Stomach (tissue), 9 donors: ENCODE results near the gene UNC79. TPM values are rescaled to one million over a fixed set of nuclear protein-coding genes. Genes with fewer than 3 reads are reported as not detected.

ENCODE experiments used
- DNase-seq, 2 donors: peaks; one replicate each; pipeline versions ENCODE4 v3.0.0 to v3.0.0-alpha.2; 2013 to 2019
- H3K27ac ChIP-seq, 5 donors: fragments of 200-600 bp in 4 of 5; sonication (generic) in 4 of 5; one replicate each; pipeline ENCODE4 v1.5.1; 2013 to 2019; ENCODE audit warnings: mild to moderate bottlenecking in 1 of 5, moderate library complexity in 1 of 5
- H3K27me3 ChIP-seq, 3 donors: fragments of 200-600 bp; sonication (generic); one replicate each; pipeline ENCODE4 v1.5.1; 2017 to 2019; ENCODE audit warnings: mixed run types in 1 of 3
- H3K36me3 ChIP-seq, 4 donors: fragments of 200-600 bp; sonication (generic); 1 replicate in 3 of 4; 2 replicates in 1 of 4; pipeline ENCODE4 v1.5.1; 2016 to 2019
- H3K4me1 ChIP-seq, 4 donors: fragments of 200-600 bp; sonication (generic); one replicate each; pipeline ENCODE4 v1.5.1; 2016 to 2019
- H3K4me3 ChIP-seq, 4 donors: fragments of 200-600 bp; sonication (generic) in 3 of 4; one replicate each; pipeline ENCODE4 v1.5.1; 2016 to 2019; ENCODE audit warnings: mild to moderate bottlenecking in 1 of 4
- H3K9me3 ChIP-seq, 4 donors: fragments of 200-600 bp; sonication (generic); one replicate each; pipeline ENCODE4 v1.5.1; 2016 to 2019
- CTCF ChIP-seq, 7 experiments: fragments of 450-650 bp in 4 of 7; fragments of 200-600 bp in 3 of 7; sonication (generic) in 3 of 7; IDR thresholded peaks; one replicate each; pipeline ENCODE4 v1.5.1; 2016 to 2019; ENCODE audit warnings: antibody characterized with exemption in 7 of 7, control low read depth in 2 of 7, mild to moderate bottlenecking in 1 of 7
- EP300 ChIP-seq: sonication (generic); formaldehyde crosslinking; IDR thresholded peaks from one replicate; pipeline ENCODE4 v1.6.1; 2017; ENCODE audit warnings: antibody characterized with exemption
- POLR2A ChIP-seq, 4 donors: fragments of 450-650 bp; IDR thresholded peaks; one replicate each; pipeline ENCODE4 v1.6.1; 2016; ENCODE audit warnings: antibody characterized with exemption in 4 of 4, control low read depth in 2 of 4, mild to moderate bottlenecking in 1 of 4, moderate library complexity in 1 of 4
- POLR2AphosphoS5 ChIP-seq, 3 donors: sonication (generic); formaldehyde crosslinking; IDR thresholded peaks; one replicate each; pipeline ENCODE4 v1.6.1; 2016; ENCODE audit warnings: antibody characterized with exemption in 3 of 3
- WGBS, 5 donors: extraction: QIAGEN DNeasy Blood & Tissue Kit in 3 of 5; methylation state at CpG; one replicate each; pipeline versions ENCODE4 v1.1.5 to v1.1.7; 2013 to 2018; 5-methylcytosine and 5-hydroxymethylcytosine counted together
- intact Hi-C: fragments of 100-400 bp; cut with DNase I; formaldehyde crosslinking; loops from one replicate; pipeline ENCODE4 v1.15.1; 2023; ENCODE audit warnings: low total_unique reads
- polyA plus RNA-seq, 3 donors: library from polyadenylated mRNA; stranded (reverse); fragments of 200-250 nt; gene quantifications; one replicate each; pipeline ENCODE4 v1.2.3, GENCODE V29; 2013
- total RNA-seq, 5 donors: library from RNA; depleted of rRNA; stranded (reverse); fragments of >200 nt; gene quantifications; one replicate each; pipeline versions ENCODE4 v1.1.0 to v1.2.3, GENCODE V29; 2014 to 2016
- donor health status: healthy with polysubstance abuse.
- donor health status: Bipolar disorder and iron deficiency.
- donor health status: healthy.

Gene UNC79
- total and polyA plus RNA-seq, 8 donors: under 0.01 to 1.9 (median 0.35) TPM; not detected in 2

GRCh38 chr14:93732524-93732923 lies 301.8 kb downstream of the UNC79 start:
- no peak for DNase-seq
- Histone ChIP-seq H3K27me3 (peaks cover 0 to 1% (median 0%) of the 10 kb centered on the region in 3 donors), H3K27ac (no peak overlapping the region), H3K36me3 (peaks cover 0 to 29% (median 8%) of the 10 kb centered on the region in 4 donors), H3K4me3 (no peak overlapping the region), H3K4me1 (peaks cover 0 to 9% (median 4%) of the 10 kb centered on the region in 4 donors), H3K9me3 (no peaks in the 10 kb centered on the region)
- no peak for TF ChIP-seq CTCF (IDR thresholded peaks at IDR 0.05)
- TF ChIP-seq POLR2AphosphoS5 (IDR thresholded peaks at IDR 0.05): no peak
- TF ChIP-seq POLR2A (IDR thresholded peaks at IDR 0.05): no peak
- TF ChIP-seq EP300: no peak
- intact Hi-C loops: no loop called here
- 76 to 90% (median 85%) methylated on average over 10 of the region's 10 CpGs for WGBS, 5 donors

GRCh38 chr14:93733231-93733630 lies 302.5 kb downstream of the UNC79 start:
- no peak overlapping the region for H3K27ac ChIP-seq
- no peak overlapping the region for H3K4me3 ChIP-seq
- peaks cover 0 to 9% (median 4%) of the 10 kb centered on the region in 4 donors for H3K4me1 ChIP-seq
- TF ChIP-seq POLR2AphosphoS5 (IDR thresholded peaks at IDR 0.05) (peak in 1 of 3 donors; percentile 33), CTCF (IDR thresholded peaks at IDR 0.05) (no peak)
- no peaks in the 10 kb centered on the region for H3K9me3 ChIP-seq
- H3K27me3 ChIP-seq: peaks cover 0 to 5% (median 0%) of the 10 kb centered on the region in 3 donors
- peaks cover 0 to 28% (median 8%) of the 10 kb centered on the region in 4 donors for H3K36me3 ChIP-seq
- DNase-seq: peak; percentile 44 to 57
- WGBS, 5 donors: 4 to 87% (median 65%) methylated on average over 4 to 11 of the region's 11 CpGs
- intact Hi-C loops: no loop called here

- intact Hi-C loops: no loop called here
- no peak for TF ChIP-seq EP300
- TF ChIP-seq CTCF (IDR thresholded peaks at IDR 0.05): no peak
- TF ChIP-seq POLR2A (IDR thresholded peaks at IDR 0.05): no peak
- no peak for TF ChIP-seq POLR2AphosphoS5 (IDR thresholded peaks at IDR 0.05)
- Histone ChIP-seq H3K9me3 (no peaks in the 10 kb centered on the region), H3K27ac (no peak overlapping the region), H3K27me3 (peaks cover 0 to 5% (median 0%) of the 10 kb centered on the region in 3 donors), H3K4me1 (peaks cover 0 to 9% (median 4%) of the 10 kb centered on the region in 4 donors), H3K36me3 (peaks cover 0 to 24% (median 8%) of the 10 kb centered on the region in 4 donors), H3K4me3 (no peak overlapping the region)
- 73 to 84% (median 78%) methylated on average over 6 of the region's 6 CpGs for WGBS, 5 donors
- DNase-seq: no peak
Measured at GRCh38 chr14:93733631-93734030, 302.9 kb downstream of the UNC79 start.

GRCh38 chr14:93734086-93734822 lies 303.5 kb downstream of the UNC79 start:
- TF ChIP-seq POLR2AphosphoS5 (IDR thresholded peaks at IDR 0.05) (no peak), CTCF (IDR thresholded peaks at IDR 0.05) (no peak), EP300 (no peak), POLR2A (IDR thresholded peaks at IDR 0.05) (no peak)
- H3K4me1 ChIP-seq: peaks cover 0 to 9% (median 4%) of the 10 kb centered on the region in 4 donors
- DNase-seq: no peak
- H3K27me3 ChIP-seq: peaks cover 0 to 5% (median 0%) of the 10 kb centered on the region in 3 donors
- intact Hi-C loops: no loop called here
- H3K27ac ChIP-seq: no peak overlapping the region
- H3K4me3 ChIP-seq: no peak overlapping the region
- H3K9me3 ChIP-seq: no peaks in the 10 kb centered on the region
- 82 to 91% (median 89%) methylated on average over 24 to 25 of the region's 25 CpGs for WGBS, 5 donors
- H3K36me3 ChIP-seq: peaks cover 0 to 17% (median 6%) of the 10 kb centered on the region in 4 donors
